Left colon (tissue), 2 donors: ENCODE results near the gene ASPSCR1. TPM values are rescaled to one million over a fixed set of nuclear protein-coding genes. Genes with fewer than 3 reads are reported as not detected.
A peak's percentile ranks its signal among the peaks of the same experiment; 100 is the strongest.

Source experiments
- ATAC-seq: fragments of 200-7000 bp; cut with Tn5 transposase; one replicate; pipeline ENCODE4 v1.9.1; 2020; ENCODE audit warnings: mild to moderate bottlenecking, moderate library complexity
- DNase-seq, 2 donors: peaks; one replicate each; pipeline ENCODE4 v3.0.0-alpha.2; 2020
- intact Hi-C, 2 donors: fragments of 100-400 bp; cut with DNase I in 1 of 2; cut with micrococcal nuclease in 1 of 2; formaldehyde crosslinking; loops; one replicate each; pipeline versions ENCODE4 v1.11.2 to v1.14.0; 2022; cut with DNase I, micrococcal nuclease
- total RNA-seq, 2 donors: library from RNA; stranded (reverse); fragmentation: NEBNext Ultra II Directional; extraction: Animal tissue kit (Norgen Biotek cat#: 25700); gene quantifications; one replicate each; pipeline ENCODE4 v1.2.1, GENCODE V29; 2021
- donor health status: DM: no; HTN: no; CAD: no.
- donor health status: DM: yes; HTN: yes; CAD: no.

ASPSCR1 gene
- total RNA-seq, 2 donors from 2014 or later, result 29.8 to 35.9 TPM

DNA sequence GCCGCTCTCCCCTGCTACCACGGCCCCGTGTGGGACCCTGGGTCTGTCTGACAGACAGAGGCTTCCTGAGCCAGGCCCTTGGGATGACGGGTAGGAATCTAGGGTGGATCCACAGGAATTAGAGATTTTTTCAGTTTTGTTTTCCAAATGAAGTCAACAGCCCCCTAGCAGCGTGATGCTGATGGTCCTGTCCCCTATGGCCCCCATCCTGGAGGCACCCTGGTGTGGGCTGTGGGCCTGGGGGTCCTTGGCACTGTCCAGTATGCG, 29.7 kb downstream of the ASPSCR1 start:
- intact Hi-C loops, result no loop called here
- ATAC-seq, result no peak
- no peak for DNase-seq

DNA sequence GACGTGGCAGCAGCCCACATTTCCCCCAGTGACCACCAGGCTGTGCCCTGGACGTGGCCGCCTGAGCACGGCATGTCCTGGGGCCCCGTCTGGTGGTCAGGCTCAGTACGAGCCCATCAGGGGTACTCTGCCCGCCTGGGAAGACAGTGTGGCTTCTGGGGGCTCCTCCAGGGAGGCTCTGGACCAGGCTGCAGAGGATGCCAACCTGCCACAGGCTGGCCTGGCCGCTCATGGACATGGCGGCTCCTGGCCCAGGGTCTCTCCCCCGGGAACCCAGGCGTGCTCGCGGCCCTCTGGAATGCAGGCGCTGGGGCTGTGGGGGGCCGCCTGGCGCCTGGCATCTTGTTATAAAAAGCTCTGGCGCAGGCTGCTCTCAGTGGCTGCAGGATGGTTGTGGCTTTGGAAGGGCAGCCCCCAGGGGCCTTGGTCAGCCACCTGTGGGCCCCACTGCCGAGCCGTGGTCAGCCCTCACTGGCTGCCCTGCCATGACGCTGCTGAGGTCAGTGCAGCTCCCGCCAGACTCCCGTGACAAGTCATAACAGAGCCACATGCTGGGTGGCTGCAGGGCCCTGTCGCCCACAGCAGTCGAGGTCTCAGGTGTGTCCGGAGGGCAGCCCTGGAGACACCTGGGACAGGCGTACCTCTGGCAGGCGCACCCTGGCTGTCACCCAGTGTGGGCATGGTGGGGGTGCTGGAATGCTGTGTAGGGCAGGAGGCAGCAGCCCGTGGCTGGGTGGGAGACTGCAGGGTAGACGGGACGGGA, 30.2 kb downstream of the ASPSCR1 start:
- intact Hi-C loops, result no loop called here
- no peak for ATAC-seq

DNA sequence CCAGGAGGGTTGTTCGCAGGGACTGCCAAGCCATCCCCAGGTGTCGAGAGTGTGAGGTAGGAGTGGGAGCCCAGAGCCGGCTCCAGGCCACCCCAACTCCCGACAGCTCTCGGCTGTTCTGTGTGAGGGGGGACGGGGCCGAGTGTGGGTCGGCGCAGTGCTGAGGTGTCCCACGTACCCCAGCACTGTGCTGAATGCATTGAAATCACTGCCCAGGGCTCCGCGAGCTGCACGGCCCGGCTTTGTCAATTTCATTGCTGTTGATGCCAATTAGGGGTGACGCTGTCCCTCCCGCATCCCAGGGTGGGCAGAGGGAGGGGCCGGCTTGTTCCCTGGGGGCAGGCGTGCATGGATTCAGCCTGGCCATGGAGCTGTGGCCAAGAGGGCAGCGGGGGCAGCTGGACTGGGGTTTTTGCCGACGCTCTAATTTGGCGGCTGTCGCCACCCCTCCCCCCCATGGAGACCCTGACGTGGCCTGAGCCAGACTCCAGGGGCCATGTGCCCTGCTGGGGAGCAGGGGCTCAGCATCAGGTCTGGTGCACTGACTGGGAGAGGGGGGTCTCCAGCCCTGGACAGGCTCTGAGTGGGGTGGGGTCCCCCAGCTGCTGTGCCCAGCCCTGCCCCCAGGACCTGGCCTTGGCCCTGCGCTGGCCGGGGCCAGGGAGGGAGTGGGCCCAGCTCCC, 31.0 kb downstream of the ASPSCR1 start:
- intact Hi-C loops, result no loop called here
- ATAC-seq (no peak), DNase-seq (no peak)

More for the DNA sequence above, 30.2 kb downstream of the ASPSCR1 start:
- DNase-seq, result no peak

DNA sequence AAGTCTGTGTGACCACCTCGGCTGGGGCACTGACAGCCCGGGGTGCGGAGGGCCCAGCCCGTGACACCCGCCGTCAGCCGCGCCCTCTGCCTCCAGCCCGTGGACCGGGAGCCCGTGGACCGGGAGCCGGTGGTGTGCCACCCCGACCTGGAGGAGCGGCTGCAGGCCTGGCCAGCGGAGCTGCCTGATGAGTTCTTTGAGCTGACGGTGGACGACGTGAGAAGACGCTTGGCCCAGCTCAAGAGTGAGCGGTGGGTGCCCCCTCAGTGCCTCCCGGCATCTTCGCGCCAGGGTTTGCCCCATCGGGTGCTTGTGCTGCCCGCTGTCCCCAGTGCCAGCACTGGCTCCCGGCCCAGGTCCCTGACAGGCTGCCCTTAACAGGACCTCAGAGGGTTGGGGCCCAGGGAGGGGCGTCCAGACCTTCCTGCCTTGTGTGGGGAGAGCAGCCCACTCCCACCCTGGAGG, 31.5 kb downstream of the ASPSCR1 start:
- DNase-seq (no peak), ATAC-seq (no peak)
- intact Hi-C loops, result no loop called here

DNA sequence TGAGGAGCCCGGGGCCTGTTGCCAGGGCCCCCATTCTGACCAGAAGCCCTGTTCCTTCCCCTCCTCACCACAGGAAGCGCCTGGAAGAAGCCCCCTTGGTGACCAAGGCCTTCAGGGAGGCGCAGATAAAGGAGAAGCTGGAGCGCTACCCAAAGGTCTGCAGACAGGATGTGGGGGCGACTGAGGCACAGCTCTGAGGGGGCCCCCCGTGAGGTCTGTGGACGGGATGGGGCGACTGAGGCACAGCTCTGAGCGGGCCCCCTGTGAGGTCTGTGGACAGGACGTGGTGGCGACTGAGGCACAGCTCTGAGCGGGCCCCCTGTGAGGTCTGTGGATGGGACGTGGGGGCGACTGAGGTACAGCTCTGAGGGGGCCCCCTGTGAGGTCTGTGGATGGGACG, 32.0 kb downstream of the ASPSCR1 start:
- intact Hi-C loops, result no loop called here
- DNase-seq (no peak), ATAC-seq (no peak)

DNA sequence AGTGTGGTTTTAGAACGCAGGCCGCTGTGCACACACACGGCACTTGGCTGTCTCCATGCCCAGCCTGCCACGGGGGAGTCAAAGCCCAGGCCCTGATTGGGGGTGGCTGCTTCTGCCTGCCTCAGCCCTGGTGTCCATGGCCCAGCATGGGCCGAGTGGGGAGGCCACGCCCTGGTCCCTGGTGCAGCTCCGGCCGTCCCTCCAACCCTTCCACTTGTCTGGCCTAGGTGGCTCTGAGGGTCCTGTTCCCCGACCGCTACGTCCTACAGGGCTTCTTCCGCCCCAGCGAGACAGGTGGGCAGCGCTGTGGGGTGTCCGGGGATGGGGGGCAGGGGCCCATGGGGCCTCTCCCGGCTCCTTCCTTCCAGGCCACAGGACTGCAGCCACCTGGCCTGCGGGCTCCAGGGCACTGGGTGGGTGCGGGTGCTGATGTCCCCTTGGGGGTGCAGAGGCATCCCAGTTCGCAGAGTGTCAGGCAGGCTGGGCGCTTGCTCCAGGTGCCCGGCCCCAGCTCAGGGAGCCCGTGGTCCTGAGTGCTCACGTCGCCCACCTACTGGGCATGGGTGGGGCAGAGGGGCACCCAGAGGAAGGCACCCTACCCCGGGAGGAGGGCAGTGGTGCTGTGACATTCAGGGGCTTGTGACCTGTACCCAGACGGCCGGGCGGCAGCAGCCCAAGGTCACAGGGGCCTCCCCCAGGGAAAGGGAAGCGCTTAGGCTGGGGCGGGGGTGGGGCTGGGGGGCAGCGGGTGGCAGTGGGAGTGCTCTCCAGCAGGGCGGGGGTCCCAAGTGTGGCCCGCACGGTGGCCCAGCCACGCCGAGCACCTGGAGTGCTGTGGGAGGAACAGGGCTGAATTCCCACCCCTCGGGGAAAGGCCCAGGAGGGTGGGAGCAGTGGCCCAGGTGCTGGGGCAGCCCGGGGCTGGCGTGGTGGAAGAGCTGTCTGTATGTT, 33.4 kb downstream of the ASPSCR1 start:
- intact Hi-C loops, result no loop called here
- no peak for DNase-seq
- ATAC-seq, result no peak

DNA sequence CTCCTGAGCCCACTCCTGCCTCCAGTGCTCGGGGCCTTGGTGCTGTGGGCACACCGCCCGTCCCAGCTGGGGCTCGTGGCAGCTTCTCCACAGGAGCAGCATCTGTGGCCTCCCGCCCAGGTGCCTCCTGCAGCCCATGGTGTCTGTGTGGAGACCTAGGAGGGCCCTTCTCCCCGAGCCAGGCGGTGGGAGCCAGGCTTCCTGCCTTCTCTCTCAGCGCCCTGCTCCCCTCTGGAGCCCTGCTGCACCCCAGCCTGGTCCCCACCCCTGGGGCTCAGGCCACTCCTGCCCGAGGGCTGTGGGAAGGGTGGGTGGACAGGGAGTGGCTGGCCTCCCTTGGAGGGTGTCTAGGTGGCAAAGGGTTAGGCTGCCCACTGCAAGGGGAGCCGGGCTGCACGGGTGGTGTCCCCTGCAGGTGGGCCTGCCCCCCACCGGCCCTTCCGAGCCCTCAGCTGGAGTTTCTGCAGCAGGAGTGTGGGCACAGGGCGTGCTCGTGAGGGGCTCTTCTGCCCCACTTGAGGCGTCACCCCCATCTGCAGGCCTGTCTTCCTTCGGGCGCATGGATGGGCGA, 34.3 kb downstream of the ASPSCR1 start:
- intact Hi-C loops, result no loop called here
- DNase-seq, result no peak

DNA sequence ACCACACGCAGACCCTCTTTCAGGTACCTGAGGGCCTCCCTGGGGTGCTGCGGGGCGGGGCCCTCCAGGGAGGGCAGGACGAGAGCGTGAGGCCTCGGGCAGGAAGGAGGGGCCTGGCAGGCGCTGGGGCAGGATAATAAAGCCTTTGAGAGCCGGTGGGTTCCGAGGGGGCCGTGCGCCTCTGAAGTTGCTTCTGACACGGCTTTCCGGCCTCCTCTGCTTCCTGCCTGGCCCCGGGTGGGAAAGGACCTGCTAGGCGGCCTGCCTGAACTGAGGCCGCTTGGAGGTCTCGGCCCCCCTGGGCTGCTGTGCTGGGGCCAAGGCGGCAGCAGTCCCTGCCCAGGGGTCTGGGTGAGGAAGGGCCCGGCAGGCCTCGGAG, 34.8 kb downstream of the ASPSCR1 start:
- intact Hi-C loops, result no loop called here
- DNase-seq (no peak), ATAC-seq (no peak)

More for the DNA sequence above, 34.3 kb downstream of the ASPSCR1 start:
- no peak for ATAC-seq

DNA sequence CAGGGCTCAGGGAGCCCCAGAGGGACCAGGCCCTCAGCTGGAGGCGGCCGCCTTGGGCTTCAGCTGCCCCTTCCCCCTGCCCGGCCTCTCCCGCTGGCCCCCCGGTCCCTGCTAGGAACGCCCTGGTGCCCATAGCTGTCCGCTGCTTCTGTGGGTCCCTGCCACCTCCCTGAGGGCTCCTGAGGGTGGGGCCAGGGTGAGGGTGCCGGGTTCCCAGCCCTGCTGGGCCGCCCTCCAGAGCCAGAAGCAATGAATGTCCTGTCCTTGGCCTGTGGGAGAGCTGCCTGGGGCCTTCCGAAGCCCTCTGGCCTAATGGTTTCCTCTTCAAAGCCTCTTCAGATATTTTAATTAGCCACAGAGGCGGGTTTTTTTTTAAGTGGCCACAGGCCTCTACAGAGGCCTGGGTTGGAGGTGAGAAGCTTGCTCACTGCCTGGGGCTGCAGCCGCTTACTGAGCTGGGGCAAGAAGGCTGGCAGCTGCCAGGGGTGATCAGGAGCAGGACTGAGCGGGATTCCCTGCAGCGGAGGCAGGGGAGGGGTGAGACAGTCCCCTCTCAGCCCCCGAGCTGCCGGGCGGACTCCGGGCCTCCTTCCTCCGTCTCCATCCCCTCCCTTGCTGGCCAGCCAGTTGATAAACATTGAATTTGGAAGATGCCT, 35.3 kb downstream of the ASPSCR1 start:
- ATAC-seq (no peak), DNase-seq (no peak)
- intact Hi-C loops, result no loop called here

DNA sequence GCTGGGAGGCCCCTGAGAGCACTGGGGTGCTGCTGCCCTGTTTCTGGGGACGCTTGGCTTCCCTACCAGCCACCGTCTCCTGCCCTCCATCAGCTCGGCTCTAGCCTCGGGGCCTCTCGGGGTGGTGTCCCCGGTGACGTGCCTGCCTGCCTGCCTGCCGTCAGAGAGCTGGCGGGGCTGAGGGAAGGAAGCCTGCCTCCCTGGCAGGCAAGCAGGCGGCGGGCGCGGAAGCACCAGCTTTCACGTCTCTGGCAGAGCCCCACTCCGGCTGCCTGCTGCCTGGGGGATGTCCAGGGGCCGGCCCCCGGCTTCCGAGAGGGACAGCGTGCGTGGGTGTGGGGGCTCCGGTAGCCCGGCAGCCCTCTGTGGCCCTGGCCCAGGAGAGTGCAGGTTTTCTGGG, 35.9 kb downstream of the ASPSCR1 start:
- DNase-seq (no peak), ATAC-seq (no peak)
- intact Hi-C loops, result no loop called here

DNA sequence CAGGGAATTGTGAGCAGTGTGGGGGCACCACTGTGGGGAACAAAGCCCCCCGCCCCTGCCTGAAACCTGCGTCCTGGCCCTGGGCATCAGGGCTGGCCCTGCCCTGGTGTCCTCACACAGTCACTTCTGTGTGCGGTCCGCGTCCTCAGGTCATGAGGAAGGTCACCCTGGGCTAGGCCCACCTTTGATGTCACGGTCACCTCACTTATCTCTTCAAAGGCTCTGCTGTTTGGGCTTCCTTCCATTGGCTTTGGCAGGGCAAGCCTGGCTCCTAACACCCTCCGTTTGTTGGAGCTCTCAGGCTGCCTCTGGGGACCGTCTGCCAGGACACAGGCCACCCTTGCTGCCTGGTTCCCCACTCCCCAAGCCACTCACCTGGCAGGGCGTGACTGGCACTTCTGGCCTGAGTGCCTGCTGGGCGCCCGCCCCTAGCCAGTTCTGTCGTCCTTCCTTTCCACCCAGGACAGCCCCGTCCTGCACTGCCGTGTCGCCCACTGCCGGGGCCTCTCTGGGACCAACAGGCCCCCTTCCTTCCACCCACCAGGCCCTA, 36.4 kb downstream of the ASPSCR1 start:
- DNase-seq (no peak), ATAC-seq (no peak)
- intact Hi-C loops, result no loop called here

DNA sequence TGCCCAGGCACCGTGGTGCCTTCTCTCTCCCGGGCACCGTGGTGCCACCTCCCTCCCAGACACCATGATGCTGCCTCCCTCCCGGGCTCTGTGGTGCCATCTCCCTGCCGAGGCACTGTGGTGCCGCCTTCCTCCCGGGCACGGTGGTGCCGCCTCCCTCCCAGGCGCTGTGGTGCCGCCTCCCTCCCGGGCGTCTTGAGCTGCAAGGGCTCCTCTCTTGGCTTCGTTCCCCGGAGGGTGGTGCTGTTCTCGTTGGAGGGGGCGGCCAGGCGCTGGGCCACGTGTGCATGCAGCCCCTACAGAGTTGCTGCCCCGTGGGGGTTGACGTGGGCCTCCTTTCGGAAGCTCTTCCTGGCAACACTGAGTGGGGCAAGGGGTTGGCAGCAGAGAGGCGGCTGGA, 37.0 kb downstream of the ASPSCR1 start:
- DNase-seq, result no peak
- ATAC-seq, result peak; percentile 53
- intact Hi-C loops, result no loop called here

DNA sequence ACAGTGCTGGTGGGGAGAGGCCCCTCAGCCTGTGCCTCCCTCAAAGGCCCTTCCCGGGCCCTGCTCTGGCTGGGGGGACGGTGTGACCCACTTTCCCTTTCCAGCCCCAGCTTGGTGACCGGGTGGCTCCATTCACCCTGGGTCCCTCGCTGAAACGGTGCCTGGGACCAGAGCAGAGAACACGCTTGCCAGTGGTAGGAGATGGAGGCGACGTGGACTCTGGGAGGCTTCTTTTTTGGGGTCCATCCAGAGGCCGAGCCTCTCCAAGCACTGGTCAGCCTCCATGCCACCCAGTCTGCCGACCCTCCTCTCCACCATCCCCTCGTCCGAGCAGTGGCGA, 37.5 kb downstream of the ASPSCR1 start:
- intact Hi-C loops, result loop anchor here in 1 of 2 donors (5.0 kb wide), 1 partner anchor 48 kb away; no protein-coding TSS in a partner anchor
- DNase-seq (no peak), ATAC-seq (no peak)

DNA sequence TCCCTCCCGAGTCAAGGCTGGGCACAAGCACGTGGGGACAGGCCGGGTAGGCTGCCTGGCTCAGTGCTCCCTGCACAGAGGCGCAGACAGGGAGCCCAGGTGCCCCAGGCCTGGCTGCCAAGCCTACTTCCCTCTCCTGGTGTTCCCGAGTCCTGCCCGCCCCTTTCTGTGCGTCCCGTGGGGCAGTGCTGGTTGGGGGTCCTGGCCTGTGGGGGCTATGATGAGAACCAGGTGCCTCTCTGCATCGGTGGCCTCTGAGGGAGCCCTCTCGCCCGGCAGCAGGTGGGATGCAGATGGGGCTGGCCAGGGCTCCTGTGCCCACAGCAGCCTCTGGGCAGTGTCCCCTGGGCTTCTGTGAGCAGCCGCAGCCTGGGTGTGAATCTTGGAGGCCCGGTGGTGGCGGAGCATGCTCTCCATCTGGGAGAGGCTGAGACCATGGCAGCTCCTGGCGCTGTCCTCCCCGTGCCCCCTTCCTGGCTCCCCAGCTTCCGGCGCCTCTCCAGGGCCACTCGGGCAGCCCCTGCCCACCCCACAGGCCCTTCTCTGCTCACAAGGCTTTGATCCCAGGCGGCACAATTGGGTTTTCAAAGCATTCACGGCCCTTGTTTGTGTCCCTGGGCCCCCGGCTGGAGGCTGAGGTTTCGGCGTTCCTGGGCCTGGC, 38.0 kb downstream of the ASPSCR1 start:
- intact Hi-C loops, result loop anchor here in 1 of 2 donors (5.0 kb wide), 1 partner anchor 48 kb away; no protein-coding TSS in a partner anchor
- ATAC-seq (no peak), DNase-seq (no peak)

DNA sequence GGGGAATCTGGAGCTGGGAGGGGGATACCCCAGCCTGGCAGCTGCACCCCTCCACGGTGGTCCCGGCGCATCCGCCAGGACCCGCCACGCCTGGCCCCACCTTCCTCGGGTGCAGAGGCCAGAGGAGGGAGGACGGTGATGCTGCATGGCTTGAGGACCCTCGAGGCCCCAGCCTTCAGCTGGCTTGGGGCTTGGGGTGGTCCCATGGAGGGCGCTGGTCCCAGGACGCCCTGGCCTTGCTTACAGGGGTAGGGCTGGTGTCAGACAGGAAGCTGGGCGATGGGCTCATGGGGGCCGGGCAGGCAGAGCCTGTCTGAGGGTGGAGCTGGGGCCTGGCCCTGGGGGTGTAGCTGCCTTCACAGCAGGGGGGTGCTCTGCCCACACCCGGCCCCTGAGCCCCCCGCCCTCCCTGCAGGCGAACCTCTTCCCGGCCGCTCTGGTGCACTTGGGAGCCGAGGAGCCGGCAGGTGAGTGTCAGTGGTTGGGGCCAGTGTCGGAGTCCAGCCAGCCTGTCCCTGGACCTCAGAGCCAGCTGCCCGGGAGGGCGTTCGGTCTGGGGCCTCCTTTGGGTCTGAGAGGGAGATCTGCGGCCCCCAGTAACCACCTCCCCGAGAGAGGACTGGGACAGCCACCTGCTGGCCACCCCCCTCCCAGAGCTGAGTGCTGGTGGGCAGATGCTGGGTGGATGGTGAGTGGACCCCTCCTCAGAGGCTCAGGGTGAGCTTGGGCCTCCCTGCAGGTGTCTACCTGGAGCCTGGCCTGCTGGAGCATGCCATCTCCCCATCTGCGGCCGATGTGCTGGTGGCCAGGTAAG, 38.8 kb downstream of the ASPSCR1 start:
- DNase-seq, result no peak
- ATAC-seq, result no peak
- intact Hi-C loops, result loop anchor here in 1 of 2 donors (5.0 kb wide), 1 partner anchor 49 kb away; no protein-coding TSS in a partner anchor

DNA sequence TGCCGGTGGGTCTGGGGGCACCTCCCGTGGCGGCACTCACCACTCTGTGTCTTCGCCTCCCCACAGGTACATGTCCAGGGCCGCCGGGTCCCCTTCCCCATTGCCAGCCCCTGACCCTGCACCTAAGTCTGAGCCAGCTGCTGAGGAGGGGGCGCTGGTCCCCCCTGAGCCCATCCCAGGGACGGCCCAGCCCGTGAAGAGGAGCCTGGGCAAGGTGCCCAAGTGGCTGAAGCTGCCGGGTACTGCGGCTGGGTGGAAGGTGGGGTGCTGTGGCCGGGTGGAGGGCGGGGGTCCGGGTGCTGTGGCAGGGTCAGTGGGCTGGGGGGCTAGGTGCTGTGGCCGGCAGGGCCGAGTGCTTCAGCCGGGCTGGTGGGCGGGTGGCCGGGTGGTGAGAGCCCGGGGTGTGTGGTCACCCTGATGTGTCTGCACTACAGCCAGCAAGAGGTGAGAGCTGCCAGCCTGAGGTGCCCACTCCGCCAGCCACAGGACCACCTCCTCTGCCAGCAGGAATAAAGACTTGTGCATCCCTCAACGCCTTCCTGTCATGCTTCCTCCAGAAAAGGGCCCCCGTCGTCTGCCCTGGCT, 39.5 kb downstream of the ASPSCR1 start:
- no peak for ATAC-seq
- no peak for DNase-seq
- intact Hi-C loops, result loop anchor here in 1 of 2 donors (5.0 kb wide), 1 partner anchor 50 kb away; no protein-coding TSS in a partner anchor
